HepG2 (cell line): ENCODE measurements around the gene ULK4. TPM values are rescaled to one million over a fixed set of nuclear protein-coding genes. Genes with fewer than 3 reads are reported as not detected.

ENCODE experiments used
- ATAC-seq: fragments of 200-7000 bp; cut with Tn5 transposase; 3 replicates; pipeline ENCODE4 v1.9.1; 2020; ENCODE audit warnings: mild to moderate bottlenecking, moderate library complexity
- BruUV-seq: library from RNA; stranded (reverse); fragments of 400-500 nt; replicated peaks from 2 replicates; lab custom pipeline; 2021; lab: Mats Ljungman, UMichigan
- CTCF ChIA-PET: fragments of 300-600 bp; formaldehyde crosslinking; extraction: SDS; loops from one replicate; lab custom pipeline; 2021; ENCODE audit warnings: low total read pairs, inconsistent platforms, low intra/inter-chr PET ratio; lab: Yijun Ruan, JAX
- POLR2A ChIA-PET: fragments of 350-600 bp; sonication (Branson Sonifier 250); formaldehyde crosslinking; loops from one replicate; lab custom pipeline; 2020; ENCODE audit warnings: antibody characterized with exemption, inconsistent platforms; lab: Yijun Ruan, JAX
- DNase-seq: peaks from one replicate; pipeline ENCODE4 v3.0.0-alpha.2; 2015; ENCODE audit warnings: low spot score
- FAIRE-seq: peaks from 3 replicates; lab custom pipeline; 2011; peaks lifted over from hg19 to GRCh38; lab: Jason Lieb, UNC
- H2AFZ ChIP-seq: one replicate; pipeline ENCODE4 v1.6.1; 2011; ENCODE audit warnings: low read length, inconsistent platforms
- H3K27ac ChIP-seq: fragments of 300-600 bp; 3 replicates; pipeline ENCODE4 v1.8.0; 2011; ENCODE audit warnings: mixed run types, mild to moderate bottlenecking, mixed read lengths, low read length, inconsistent platforms; ENCODE audit not compliant: insufficient read depth; ENCODE audit errors: extremely low read length
- H3K27me3 ChIP-seq, 2 experiments: fragments of 200-600 bp in 1 of 2; 2 replicates in 1 of 2; 3 replicates in 1 of 2; pipeline versions ENCODE4 v1.6.0 to v1.8.0; 2011; ENCODE audit warnings: low read length in 2 of 2, mild to moderate bottlenecking in 2 of 2, moderate library complexity in 2 of 2, inconsistent platforms in 1 of 2; ENCODE audit not compliant: insufficient read depth in 2 of 2, control insufficient read depth in 1 of 2
- H3K36me3 ChIP-seq, 2 experiments: fragments of 200-600 bp in 1 of 2; replicated peaks in 1 of 2; 2 replicates in 1 of 2; 3 replicates in 1 of 2; pipeline versions ENCODE4 v1.5.1 to v1.8.0; 2011; ENCODE audit warnings: low read length in 2 of 2, inconsistent platforms in 1 of 2; ENCODE audit not compliant: insufficient read depth in 2 of 2, control insufficient read depth in 1 of 2
- H3K4me1 ChIP-seq: 2 replicates; pipeline ENCODE4 v1.5.1; 2012; ENCODE audit warnings: low read length, inconsistent platforms; ENCODE audit not compliant: insufficient read depth
- H3K4me2 ChIP-seq: 2 replicates; pipeline ENCODE4 v1.6.0; 2011; ENCODE audit warnings: low read depth, low read length, inconsistent platforms
- H3K4me3 ChIP-seq, 3 experiments: fragments of 200-600 bp in 1 of 3; sonication (generic), shearing (Covaris generic) in 1 of 3; replicated peaks in 1 of 3; 2 replicates each; pipeline ENCODE4 v1.5.1; 2011 to 2016; ENCODE audit warnings: low read length in 3 of 3, inconsistent platforms in 2 of 3, low read depth in 2 of 3, mild to moderate bottlenecking in 2 of 3, control low read depth in 1 of 3, mixed read lengths in 1 of 3; ENCODE audit not compliant: insufficient read depth in 1 of 3
- H3K79me2 ChIP-seq: one replicate; pipeline ENCODE4 v1.6.1; 2011; ENCODE audit warnings: low read length, inconsistent platforms; ENCODE audit not compliant: insufficient read depth
- H3K9ac ChIP-seq: 2 replicates; pipeline ENCODE4 v1.6.0; 2011; ENCODE audit warnings: mild to moderate bottlenecking, low read depth, low read length, inconsistent platforms; ENCODE audit not compliant: insufficient read depth
- H3K9me3 ChIP-seq: 2 replicates; pipeline ENCODE4 v1.5.1; 2012; ENCODE audit warnings: mild to moderate bottlenecking, low read length
- H4K20me1 ChIP-seq: 2 replicates; pipeline ENCODE4 v1.6.0; 2011; ENCODE audit warnings: inconsistent platforms, mild to moderate bottlenecking, low read length, moderate library complexity; ENCODE audit not compliant: insufficient read depth
- STAG1 ChIP-seq: sonication (generic); formaldehyde crosslinking; IDR thresholded peaks from 2 replicates; pipeline ENCODE4 v1.4.0; 2020; ENCODE audit warnings: missing genetic modification reagents
- ZNF24 ChIP-seq: fragments of 450-650 bp; IDR thresholded peaks from 2 replicates; pipeline ENCODE4 v1.6.1; 2017; ENCODE audit warnings: antibody characterized with exemption, mild to moderate bottlenecking
- WGBS: methylation state at CpG from one replicate; pipeline ENCODE4 v1.1.6; 2017; ENCODE audit warnings: low lambda C conversion rate; 5-methylcytosine and 5-hydroxymethylcytosine counted together
- in situ Hi-C: cut with HindIII; loops from 2 replicates; pipeline ENCODE4 v1.10.0; 2017; ENCODE audit warnings: low pct_unique_long_range_greater_than_20kb; ENCODE audit not compliant: extremely low pct_ligation_motif_present
- intact Hi-C: fragments of 100-400 bp; cut with micrococcal nuclease; formaldehyde crosslinking; loops from one replicate; pipeline ENCODE4 v1.10.0; 2022; ENCODE audit not compliant: unreplicated experiment
- polyA plus RNA-seq, 8 experiments: library from polyadenylated mRNA; depleted of rRNA in 3 of 8; stranded (reverse) in 7 of 8; unstranded in 1 of 8; fragments of >200 nt; fragmentation: Illumina TruSeq in 4 of 8; extraction: Trizol in 4 of 8; gene quantifications; 2 replicates each; pipeline versions ENCODE4 v1.2.1 to v1.2.3, GENCODE V29; 2011 to 2016; ENCODE audit warnings: low read depth in 4 of 8, missing spikeins in 1 of 8, mixed read lengths in 1 of 8; ENCODE audit not compliant: insufficient read depth in 1 of 8
- total RNA-seq, 5 experiments: library from RNA; depleted of rRNA; stranded (reverse); fragments of >200 nt; fragmentation: Illumina TruSeq; extraction: Trizol; gene quantifications; 2 replicates each; pipeline ENCODE4 v1.2.3, GENCODE V29; 2016; ENCODE audit warnings: low read depth in 1 of 5
- TF ChIP-seq, protein P1 (sequence below): sonication (generic); formaldehyde crosslinking; IDR thresholded peaks from 2 replicates; pipeline ENCODE4 v1.5.0; 2020; ENCODE audit warnings: mild to moderate bottlenecking, missing genetic modification reagents, moderate library complexity
- TF ChIP-seq, protein P2 (sequence below): IDR thresholded peaks from 2 replicates; pipeline ENCODE4 v1.6.1; 2016; ENCODE audit warnings: missing compliant biosample characterization, missing genetic modification reagents, borderline replicate concordance

ULK4 gene
- total and polyA plus RNA-seq, 2 of the 13 experiments (the other 11 are each of a cell fraction or from before 2014, with no cell fraction given) = 6.7 to 11.8 TPM

DNA sequence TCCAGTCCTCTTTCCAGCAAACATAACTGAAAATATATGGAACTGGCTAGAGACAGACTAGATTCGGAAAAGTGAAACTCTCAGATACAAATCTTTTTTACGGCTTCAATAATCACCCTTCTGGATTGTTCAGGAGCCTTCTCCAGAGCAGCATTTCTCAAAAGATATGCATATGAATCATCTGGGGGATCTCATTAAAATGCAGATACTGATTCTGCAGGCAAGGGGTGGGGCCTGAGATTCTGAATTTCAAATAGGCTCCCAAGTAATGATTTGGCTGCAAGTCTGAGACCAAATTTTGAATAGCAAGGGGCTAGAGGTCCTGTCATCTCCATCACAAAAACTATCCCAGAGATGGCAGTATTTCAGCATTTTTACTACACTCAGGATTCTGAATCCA lies 597.2 kb downstream of the ULK4 start:
- Histone ChIP-seq H3K36me3 (no peaks in the 10 kb centered on the region), H3K27ac (peak overlapping the region; percentile 57), H3K27me3 (no peaks in the 10 kb centered on the region; a peak in 1 of 5 replicates), H3K79me2 (no peaks in the 10 kb centered on the region), H3K9ac (no peak overlapping the region), H3K9me3 (no peaks in the 10 kb centered on the region), H4K20me1 (no peaks in the 10 kb centered on the region), H2AFZ (no peak overlapping the region), H3K4me1 (peaks cover 47% of the 10 kb centered on the region), H3K4me3 (no peak overlapping the region; a peak in 1 of 6 replicates), H3K4me2 (peak overlapping the region; percentile 54)
- 39% methylated on average over 2 of the region's 2 CpGs for WGBS
- ATAC-seq = no peak
- intact Hi-C loops = no loop called here
- DNase-seq = no peak
- BruUV-seq = no TSS peak
- in situ Hi-C loops = no loop called here
- ChIA-PET CTCF (no interaction called here), POLR2A (no interaction called here)
- TF ChIP-seq, protein P1, sequence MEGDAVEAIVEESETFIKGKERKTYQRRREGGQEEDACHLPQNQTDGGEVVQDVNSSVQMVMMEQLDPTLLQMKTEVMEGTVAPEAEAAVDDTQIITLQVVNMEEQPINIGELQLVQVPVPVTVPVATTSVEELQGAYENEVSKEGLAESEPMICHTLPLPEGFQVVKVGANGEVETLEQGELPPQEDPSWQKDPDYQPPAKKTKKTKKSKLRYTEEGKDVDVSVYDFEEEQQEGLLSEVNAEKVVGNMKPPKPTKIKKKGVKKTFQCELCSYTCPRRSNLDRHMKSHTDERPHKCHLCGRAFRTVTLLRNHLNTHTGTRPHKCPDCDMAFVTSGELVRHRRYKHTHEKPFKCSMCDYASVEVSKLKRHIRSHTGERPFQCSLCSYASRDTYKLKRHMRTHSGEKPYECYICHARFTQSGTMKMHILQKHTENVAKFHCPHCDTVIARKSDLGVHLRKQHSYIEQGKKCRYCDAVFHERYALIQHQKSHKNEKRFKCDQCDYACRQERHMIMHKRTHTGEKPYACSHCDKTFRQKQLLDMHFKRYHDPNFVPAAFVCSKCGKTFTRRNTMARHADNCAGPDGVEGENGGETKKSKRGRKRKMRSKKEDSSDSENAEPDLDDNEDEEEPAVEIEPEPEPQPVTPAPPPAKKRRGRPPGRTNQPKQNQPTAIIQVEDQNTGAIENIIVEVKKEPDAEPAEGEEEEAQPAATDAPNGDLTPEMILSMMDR (CRISPR knock-in tag) = peak; percentile 38
- TF ChIP-seq, protein P2, sequence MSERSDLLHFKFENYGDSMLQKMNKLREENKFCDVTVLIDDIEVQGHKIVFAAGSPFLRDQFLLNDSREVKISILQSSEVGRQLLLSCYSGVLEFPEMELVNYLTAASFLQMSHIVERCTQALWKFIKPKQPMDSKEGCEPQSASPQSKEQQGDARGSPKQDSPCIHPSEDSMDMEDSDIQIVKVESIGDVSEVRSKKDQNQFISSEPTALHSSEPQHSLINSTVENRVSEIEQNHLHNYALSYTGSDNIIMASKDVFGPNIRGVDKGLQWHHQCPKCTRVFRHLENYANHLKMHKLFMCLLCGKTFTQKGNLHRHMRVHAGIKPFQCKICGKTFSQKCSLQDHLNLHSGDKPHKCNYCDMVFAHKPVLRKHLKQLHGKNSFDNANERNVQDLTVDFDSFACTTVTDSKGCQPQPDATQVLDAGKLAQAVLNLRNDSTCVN (CRISPR knock-in tag) = peak; percentile 67; the same call in 1 of the 2 replicates
- TF ChIP-seq STAG1 (peak; percentile 20; the same call in 1 of the 2 replicates), ZNF24 (no peak)
- FAIRE-seq = no peak
